SK-N-SH (cell line): ENCODE measurements around the gene LIME1. TPM values are rescaled to one million over a fixed set of nuclear protein-coding genes. Genes with fewer than 3 reads are reported as not detected.

ENCODE experiments used
- CTCF ChIA-PET: fragments of 300-600, 350-600 bp; formaldehyde crosslinking; extraction: SDS; loops from one replicate; lab custom pipeline; 2021; lab: Yijun Ruan, JAX
- POLR2A ChIA-PET: fragments of 350-600 bp; sonication (Branson Sonifier 250); formaldehyde crosslinking; extraction: SDS; loops from one replicate; lab custom pipeline; 2020; ENCODE audit warnings: antibody characterized with exemption, inconsistent platforms; lab: Yijun Ruan, JAX
- DNase-seq: peaks from one replicate; pipeline ENCODE4 v3.0.0; 2012
- H2AFZ ChIP-seq: fragments of 200-600 bp; sonication (generic); 2 replicates; pipeline ENCODE4 v1.8.1; 2016; ENCODE audit warnings: antibody characterized with exemption, mild to moderate bottlenecking, low read depth
- H3F3A ChIP-seq: fragments of 200-600 bp; sonication (generic); replicated peaks from 2 replicates; pipeline ENCODE3; 2016; ENCODE audit warnings: antibody characterized with exemption, mild to moderate bottlenecking; ENCODE audit not compliant: insufficient read depth
- H3K27ac ChIP-seq, 2 experiments: fragments of 200-500 bp in 1 of 2; fragments of 200-600 bp in 1 of 2; sonication (Bioruptor generic) in 1 of 2; sonication (generic), shearing (Covaris generic) in 1 of 2; 2 replicates each; pipeline versions ENCODE4 v1.5.1 to v1.6.1; 2014 to 2016; ENCODE audit warnings: low read depth in 2 of 2, inconsistent platforms in 1 of 2, low read length in 1 of 2, mild to moderate bottlenecking in 1 of 2, mixed read lengths in 1 of 2
- H3K27me3 ChIP-seq: fragments of 200-600 bp; sonication (generic), shearing (Covaris generic); 2 replicates; pipeline ENCODE4 v1.6.1; 2016; ENCODE audit warnings: mixed run types; ENCODE audit not compliant: insufficient read depth
- H3K36me3 ChIP-seq, 2 experiments: fragments of 200-500 bp in 1 of 2; fragments of 200-600 bp in 1 of 2; sonication (Bioruptor generic) in 1 of 2; sonication (generic) in 1 of 2; replicated peaks in 1 of 2; 2 replicates each; pipeline versions ENCODE3 to v1.5.1; 2014 to 2016; ENCODE audit warnings: low read length in 1 of 2, mild to moderate bottlenecking in 1 of 2; ENCODE audit not compliant: insufficient read depth in 2 of 2, control insufficient read depth in 1 of 2
- H3K4me1 ChIP-seq, 2 experiments: fragments of 200-500 bp in 1 of 2; fragments of 200-600 bp in 1 of 2; sonication (Bioruptor generic) in 1 of 2; sonication (generic), shearing (Covaris generic) in 1 of 2; 2 replicates each; pipeline versions ENCODE4 v1.5.1 to v1.6.1; 2014 to 2016; ENCODE audit warnings: low read depth in 1 of 2, low read length in 1 of 2, mixed run types in 1 of 2; ENCODE audit not compliant: insufficient read depth in 2 of 2, control insufficient read depth in 1 of 2
- H3K4me2 ChIP-seq: fragments of 200-600 bp; sonication (generic), shearing (Covaris generic); 2 replicates; pipeline ENCODE4 v1.6.1; 2017; ENCODE audit warnings: mixed run types
- H3K4me3 ChIP-seq, 2 experiments: fragments of 200-500 bp in 1 of 2; fragments of 200-600 bp in 1 of 2; sonication (Bioruptor generic) in 1 of 2; sonication (generic), shearing (Covaris generic) in 1 of 2; 2 replicates each; pipeline versions ENCODE4 v1.5.1 to v1.8.1; 2014 to 2016; ENCODE audit warnings: low read depth in 2 of 2, inconsistent platforms in 1 of 2, low read length in 1 of 2, mild to moderate bottlenecking in 1 of 2, mixed read lengths in 1 of 2, moderate library complexity in 1 of 2
- H3K79me2 ChIP-seq: fragments of 200-600 bp; sonication (generic); 2 replicates; pipeline ENCODE4 v1.8.1; 2017; ENCODE audit warnings: mild to moderate bottlenecking; ENCODE audit not compliant: insufficient read depth
- H3K9ac ChIP-seq: fragments of 200-600 bp; sonication (generic); 2 replicates; pipeline ENCODE4 v1.6.1; 2017; ENCODE audit warnings: mixed run types
- H3K9me2 ChIP-seq: fragments of 200-600 bp; sonication (generic); 2 replicates; pipeline ENCODE4 v1.6.1; 2017; ENCODE audit warnings: mixed run types
- H3K9me3 ChIP-seq: fragments of 200-600 bp; sonication (generic); 2 replicates; pipeline ENCODE4 v1.6.1; 2017; ENCODE audit warnings: mixed run types, mild to moderate bottlenecking, moderate library complexity
- H4K20me1 ChIP-seq: fragments of 200-600 bp; sonication (generic); 2 replicates; pipeline ENCODE4 v1.6.1; 2017; ENCODE audit warnings: mild to moderate bottlenecking, mixed run types; ENCODE audit not compliant: insufficient read depth
- ELF1 ChIP-seq: IDR thresholded peaks from 2 replicates; pipeline ENCODE4 v1.4.0; 2012
- FOSL2 ChIP-seq: IDR thresholded peaks from 2 replicates; pipeline ENCODE4 v1.4.0; 2012; ENCODE audit warnings: low read depth, mild to moderate bottlenecking, moderate library complexity, borderline replicate concordance
- FOXJ3 ChIP-seq: sonication (generic); formaldehyde crosslinking; IDR thresholded peaks from 2 replicates; pipeline ENCODE4 v1.5.1; 2020; ENCODE audit warnings: mild to moderate bottlenecking, missing genetic modification reagents
- MEF2A ChIP-seq: IDR thresholded peaks from 2 replicates; pipeline ENCODE4 v1.4.0; 2012; ENCODE audit warnings: low read depth, borderline replicate concordance
- NRF1 ChIP-seq: IDR thresholded peaks from 2 replicates; pipeline ENCODE4 v1.6.1; 2012; ENCODE audit warnings: low read depth, mild to moderate bottlenecking, low read length
- RXRA ChIP-seq: IDR thresholded peaks from 2 replicates; pipeline ENCODE4 v1.4.0; 2012; ENCODE audit warnings: low read depth, mild to moderate bottlenecking, borderline replicate concordance
- SMC3 ChIP-seq: IDR thresholded peaks from 2 replicates; pipeline ENCODE4 v1.6.1; 2012; ENCODE audit warnings: low read depth, low read length, improper control_type of control experiment
- TAF1 ChIP-seq: IDR thresholded peaks from 2 replicates; pipeline ENCODE4 v1.6.1; 2012; ENCODE audit warnings: low read depth, mild to moderate bottlenecking, low read length, moderate library complexity, borderline replicate concordance
- TCF12 ChIP-seq: IDR thresholded peaks from 2 replicates; pipeline ENCODE4 v1.4.0; 2012
- TEAD4 ChIP-seq: IDR thresholded peaks from 2 replicates; pipeline ENCODE4 v1.4.0; 2012; ENCODE audit warnings: mild to moderate bottlenecking, borderline replicate concordance; ENCODE audit not compliant: insufficient read depth
- YY1 ChIP-seq: IDR thresholded peaks from 2 replicates; pipeline ENCODE4 v1.4.0; 2012; ENCODE audit warnings: low read depth, mild to moderate bottlenecking
- WGBS: methylation state at CpG from one replicate; pipeline ENCODE4 v1.1.6; 2017; ENCODE audit warnings: low lambda C conversion rate; 5-methylcytosine and 5-hydroxymethylcytosine counted together
- polyA plus RNA-seq, 3 experiments: library from polyadenylated mRNA; depleted of rRNA; stranded (reverse); fragments of >200 nt; gene quantifications; 2 replicates each; pipeline ENCODE4 v1.2.3, GENCODE V29; 2012
- TF ChIP-seq, protein P1 (sequence below): fragments of 200-600 bp; sonication (generic); IDR thresholded peaks from 2 replicates; pipeline ENCODE4 v1.6.1; 2017; ENCODE audit warnings: antibody characterized with exemption, mild to moderate bottlenecking, moderate library complexity
- TF ChIP-seq, protein P2 (sequence below): IDR thresholded peaks from 2 replicates; pipeline ENCODE4 v1.4.0; 2012; ENCODE audit warnings: low read depth, borderline replicate concordance
- TF ChIP-seq, protein P3 (sequence below): fragments of 150-350 bp; IDR thresholded peaks from 2 replicates; pipeline ENCODE4 v1.6.1; 2017; ENCODE audit warnings: antibody characterized with exemption, low read length, low read depth, borderline replicate concordance

The LIME1 gene
- polyA plus RNA-seq, 1 of the 3 experiments (the other 2 are of a cell fraction): 10.9 TPM

DNA sequence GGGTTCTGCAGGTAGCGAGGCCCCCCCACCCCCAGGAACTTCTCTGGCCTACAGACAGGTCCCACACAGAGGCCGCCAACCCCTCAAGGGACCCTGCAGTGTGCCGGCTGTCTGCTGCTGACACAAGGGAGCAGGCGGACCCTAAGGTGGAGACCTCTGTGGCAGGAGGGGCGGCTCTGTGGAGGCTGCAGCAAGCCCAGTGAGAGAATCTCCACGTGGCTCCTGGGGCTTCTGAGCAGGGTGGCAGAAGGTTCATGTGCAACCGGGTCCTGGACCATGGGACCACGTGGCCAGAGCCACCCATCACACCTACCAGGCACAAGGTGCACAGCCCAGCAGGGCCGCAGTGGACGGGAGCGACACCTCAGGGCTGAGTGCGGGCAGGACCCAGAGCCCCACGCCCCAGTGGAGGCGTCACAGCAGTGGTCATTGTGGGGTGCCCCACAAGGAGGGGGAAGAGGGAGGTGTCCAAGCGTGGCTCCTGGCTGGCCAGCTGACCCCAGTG lies 32.9 kb upstream of the LIME1 start:
- WGBS: 100% methylated on average over 3 of the region's 15 CpGs
- Histone ChIP-seq H3K4me1 (peaks cover 15 to 22% of the 10 kb centered on the region in 2 experiments; a peak in 3 of 4 replicates), H2AFZ (no peak overlapping the region), H4K20me1 (no peaks in the 10 kb centered on the region), H3K4me3 (no peak overlapping the region), H3K27me3 (no peaks in the 10 kb centered on the region), H3K4me2 (no peak overlapping the region), H3K9me3 (no peaks in the 10 kb centered on the region), H3K9me2 (no peaks in the 10 kb centered on the region), H3K36me3 (peaks cover 19 to 25% of the 10 kb centered on the region in 2 experiments), H3K27ac (no peak overlapping the region; a peak in 1 of 4 replicates), H3F3A (no peaks in the 10 kb centered on the region), H3K9ac (no peak overlapping the region), H3K79me2 (peaks cover 38% of the 10 kb centered on the region)
- TF ChIP-seq, protein P1, sequence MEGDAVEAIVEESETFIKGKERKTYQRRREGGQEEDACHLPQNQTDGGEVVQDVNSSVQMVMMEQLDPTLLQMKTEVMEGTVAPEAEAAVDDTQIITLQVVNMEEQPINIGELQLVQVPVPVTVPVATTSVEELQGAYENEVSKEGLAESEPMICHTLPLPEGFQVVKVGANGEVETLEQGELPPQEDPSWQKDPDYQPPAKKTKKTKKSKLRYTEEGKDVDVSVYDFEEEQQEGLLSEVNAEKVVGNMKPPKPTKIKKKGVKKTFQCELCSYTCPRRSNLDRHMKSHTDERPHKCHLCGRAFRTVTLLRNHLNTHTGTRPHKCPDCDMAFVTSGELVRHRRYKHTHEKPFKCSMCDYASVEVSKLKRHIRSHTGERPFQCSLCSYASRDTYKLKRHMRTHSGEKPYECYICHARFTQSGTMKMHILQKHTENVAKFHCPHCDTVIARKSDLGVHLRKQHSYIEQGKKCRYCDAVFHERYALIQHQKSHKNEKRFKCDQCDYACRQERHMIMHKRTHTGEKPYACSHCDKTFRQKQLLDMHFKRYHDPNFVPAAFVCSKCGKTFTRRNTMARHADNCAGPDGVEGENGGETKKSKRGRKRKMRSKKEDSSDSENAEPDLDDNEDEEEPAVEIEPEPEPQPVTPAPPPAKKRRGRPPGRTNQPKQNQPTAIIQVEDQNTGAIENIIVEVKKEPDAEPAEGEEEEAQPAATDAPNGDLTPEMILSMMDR: no peak
- TF ChIP-seq MEF2A: no peak
- TF ChIP-seq FOXJ3 (CRISPR knock-in tag): no peak
- no peak for TF ChIP-seq RXRA
- TF ChIP-seq NRF1: no peak
- TF ChIP-seq, protein P2, sequence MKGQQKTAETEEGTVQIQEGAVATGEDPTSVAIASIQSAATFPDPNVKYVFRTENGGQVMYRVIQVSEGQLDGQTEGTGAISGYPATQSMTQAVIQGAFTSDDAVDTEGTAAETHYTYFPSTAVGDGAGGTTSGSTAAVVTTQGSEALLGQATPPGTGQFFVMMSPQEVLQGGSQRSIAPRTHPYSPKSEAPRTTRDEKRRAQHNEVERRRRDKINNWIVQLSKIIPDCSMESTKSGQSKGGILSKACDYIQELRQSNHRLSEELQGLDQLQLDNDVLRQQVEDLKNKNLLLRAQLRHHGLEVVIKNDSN: no peak
- TF ChIP-seq ELF1: no peak
- no peak for TF ChIP-seq SMC3
- no peak for TF ChIP-seq TEAD4
- TF ChIP-seq TCF12: no peak
- TF ChIP-seq TAF1: no peak
- no peak for TF ChIP-seq FOSL2
- TF ChIP-seq YY1: no peak
- TF ChIP-seq, protein P3, sequence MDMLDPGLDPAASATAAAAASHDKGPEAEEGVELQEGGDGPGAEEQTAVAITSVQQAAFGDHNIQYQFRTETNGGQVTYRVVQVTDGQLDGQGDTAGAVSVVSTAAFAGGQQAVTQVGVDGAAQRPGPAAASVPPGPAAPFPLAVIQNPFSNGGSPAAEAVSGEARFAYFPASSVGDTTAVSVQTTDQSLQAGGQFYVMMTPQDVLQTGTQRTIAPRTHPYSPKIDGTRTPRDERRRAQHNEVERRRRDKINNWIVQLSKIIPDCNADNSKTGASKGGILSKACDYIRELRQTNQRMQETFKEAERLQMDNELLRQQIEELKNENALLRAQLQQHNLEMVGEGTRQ: no peak
- CTCF ChIA-PET: no interaction called here
- peak; percentile 10 for DNase-seq
- POLR2A ChIA-PET: no interaction called here
